H1 (cell line): Measurements from ENCODE around the gene RTN4. TPM values are rescaled to one million over a fixed set of nuclear protein-coding genes. Genes with fewer than 3 reads are reported as not detected.

Experiments used
- CTCF ChIA-PET: fragments of 300-600 bp; sonication (Branson Sonifier 250); formaldehyde crosslinking; loops from one replicate; lab custom pipeline; 2021; ENCODE audit not compliant: partially characterized antibody; lab: Charles Lee
- POLR2A ChIA-PET: fragments of 300-600 bp; sonication (Branson Sonifier 250); formaldehyde crosslinking; loops from one replicate; lab custom pipeline; 2021; ENCODE audit warnings: inconsistent platforms; ENCODE audit not compliant: partially characterized antibody; lab: Charles Lee
- DNase-seq, 2 experiments: peaks; one replicate each; pipeline versions ENCODE4 v3.0.0 to v3.0.0-alpha.2; 2010 to 2022; ENCODE audit warnings: low spot score in 2 of 2, low read depth in 1 of 2, mixed read lengths in 1 of 2
- FAIRE-seq: peaks from 2 replicates; lab custom pipeline; 2011; peaks lifted over from hg19 to GRCh38; lab: Jason Lieb, UNC
- H2AFZ ChIP-seq: 2 replicates; pipeline ENCODE4 v1.8.1; 2012; ENCODE audit warnings: low read length, inconsistent platforms
- H2AK5ac ChIP-seq: 2 replicates; pipeline ENCODE4 v1.6.1; 2013; ENCODE audit warnings: low read depth, low read length
- H2BK120ac ChIP-seq: replicated peaks from 2 replicates; pipeline ENCODE3; 2013; ENCODE audit warnings: low read depth, low read length, inconsistent platforms
- H2BK12ac ChIP-seq: 2 replicates; pipeline ENCODE4 v1.6.1; 2013; ENCODE audit warnings: low read depth, low read length
- H2BK15ac ChIP-seq: 2 replicates; pipeline ENCODE4 v1.6.1; 2013; ENCODE audit warnings: low read length
- H2BK20ac ChIP-seq: 2 replicates; pipeline ENCODE4 v1.6.1; 2013; ENCODE audit warnings: low read length
- H2BK5ac ChIP-seq: 2 replicates; pipeline ENCODE4 v1.6.1; 2013; ENCODE audit warnings: low read depth, low read length
- H3K14ac ChIP-seq: 2 replicates; pipeline ENCODE4 v1.6.1; 2013; ENCODE audit warnings: inconsistent platforms; ENCODE audit not compliant: insufficient read length
- H3K18ac ChIP-seq: 2 replicates; pipeline ENCODE4 v1.6.1; 2013; ENCODE audit warnings: low read length; ENCODE audit errors: extremely low read depth
- H3K23ac ChIP-seq: 2 replicates; pipeline ENCODE4 v1.6.1; 2013; ENCODE audit warnings: inconsistent platforms; ENCODE audit not compliant: insufficient read length
- H3K23me2 ChIP-seq: 2 replicates; pipeline ENCODE4 v1.6.1; 2013; ENCODE audit warnings: low read depth, low read length
- H3K27ac ChIP-seq: 2 replicates; pipeline ENCODE4 v1.6.1; 2011; ENCODE audit warnings: low read depth, low read length, inconsistent platforms
- H3K27me3 ChIP-seq, 4 experiments: replicated peaks in 1 of 4; 1 replicate in 1 of 4; 2 replicates in 3 of 4; pipeline versions ENCODE4 v1.6.1 to v1.8.1; 2011 to 2013; ENCODE audit warnings: low read length in 3 of 4, mild to moderate bottlenecking in 3 of 4, inconsistent platforms in 2 of 4, mixed read lengths in 2 of 4, moderate library complexity in 1 of 4; ENCODE audit not compliant: control insufficient read depth in 3 of 4, insufficient read depth in 3 of 4; ENCODE audit errors: extremely low read depth in 1 of 4
- H3K36me3 ChIP-seq, 4 experiments: 2 replicates each; pipeline versions ENCODE4 v1.6.1 to v1.8.1; 2011 to 2013; ENCODE audit warnings: mild to moderate bottlenecking in 4 of 4, low read length in 3 of 4, moderate library complexity in 2 of 4, control low read depth in 1 of 4, inconsistent platforms in 1 of 4; ENCODE audit not compliant: insufficient read depth in 4 of 4, control insufficient read depth in 2 of 4
- H3K4ac ChIP-seq: replicated peaks from 2 replicates; pipeline ENCODE3; 2013; ENCODE audit warnings: low read length, low read depth, mixed read lengths, inconsistent platforms; ENCODE audit not compliant: insufficient read length
- H3K4me1 ChIP-seq, 4 experiments: replicated peaks in 1 of 4; 1 replicate in 1 of 4; 2 replicates in 3 of 4; pipeline versions ENCODE4 v1.6.1 to v1.8.1; 2011 to 2013; ENCODE audit warnings: low read length in 3 of 4, inconsistent platforms in 2 of 4, mixed read lengths in 1 of 4; ENCODE audit not compliant: insufficient read depth in 4 of 4, control insufficient read depth in 3 of 4
- H3K4me2 ChIP-seq, 2 experiments: 2 replicates each; pipeline versions ENCODE4 v1.6.1 to v1.8.1; 2011 to 2013; ENCODE audit warnings: low read depth in 2 of 2, low read length in 2 of 2, control low read depth in 1 of 2, inconsistent platforms in 1 of 2, mild to moderate bottlenecking in 1 of 2; ENCODE audit not compliant: insufficient read depth in 1 of 2
- H3K4me3 ChIP-seq, 4 experiments: fragments of 200-600, 300-600 bp in 1 of 4; sonication (generic), shearing (Covaris generic), sonication (Bioruptor Twin) in 1 of 4; 2 replicates each; pipeline versions ENCODE4 v1.5.1 to v1.8.1; 2011 to 2016; ENCODE audit warnings: low read length in 4 of 4, low read depth in 3 of 4, control low read depth in 2 of 4, inconsistent platforms in 2 of 4, mild to moderate bottlenecking in 2 of 4, mixed read lengths in 1 of 4, moderate library complexity in 1 of 4; ENCODE audit not compliant: insufficient read depth in 2 of 4; ENCODE audit errors: extremely low read depth in 1 of 4
- H3K56ac ChIP-seq: replicated peaks from 2 replicates; pipeline ENCODE3; 2013; ENCODE audit warnings: low read depth, mild to moderate bottlenecking, mixed read lengths, low read length, inconsistent platforms; ENCODE audit not compliant: insufficient read length
- H3K79me1 ChIP-seq: 2 replicates; pipeline ENCODE4 v1.6.1; 2013; ENCODE audit warnings: low read depth, low read length, control low read depth
- H3K79me2 ChIP-seq, 2 experiments: 2 replicates each; pipeline versions ENCODE4 v1.6.1 to v1.8.1; 2012 to 2013; ENCODE audit warnings: low read length in 2 of 2, mild to moderate bottlenecking in 2 of 2, inconsistent platforms in 1 of 2; ENCODE audit not compliant: insufficient read depth in 2 of 2, control insufficient read depth in 1 of 2
- H3K9ac ChIP-seq, 4 experiments: replicated peaks in 1 of 4; 1 replicate in 1 of 4; 2 replicates in 3 of 4; pipeline versions ENCODE4 v1.6.1 to v1.8.1; 2011 to 2013; ENCODE audit warnings: low read depth in 3 of 4, low read length in 3 of 4, control low read depth in 2 of 4, mild to moderate bottlenecking in 2 of 4, moderate library complexity in 2 of 4, inconsistent platforms in 1 of 4; ENCODE audit errors: extremely low read depth in 1 of 4
- H3K9me3 ChIP-seq, 2 experiments: 2 replicates each; pipeline versions ENCODE4 v1.6.1 to v1.8.1; 2012 to 2013; ENCODE audit warnings: mild to moderate bottlenecking in 2 of 2, moderate library complexity in 2 of 2, control low read depth in 1 of 2, inconsistent platforms in 1 of 2, low read depth in 1 of 2, low read length in 1 of 2, mixed read lengths in 1 of 2; ENCODE audit not compliant: insufficient read depth in 2 of 2
- H4K20me1 ChIP-seq, 2 experiments: replicated peaks in 1 of 2; 2 replicates each; pipeline versions ENCODE3 to v1.8.1; 2011 to 2013; ENCODE audit warnings: inconsistent platforms in 2 of 2, low read length in 2 of 2, mild to moderate bottlenecking in 1 of 2; ENCODE audit not compliant: insufficient read depth in 2 of 2, control insufficient read depth in 1 of 2
- H4K5ac ChIP-seq: 2 replicates; pipeline ENCODE4 v1.6.1; 2013; ENCODE audit warnings: low read length, low read depth, mixed read lengths, inconsistent platforms; ENCODE audit not compliant: insufficient read length
- H4K8ac ChIP-seq: 2 replicates; pipeline ENCODE4 v1.8.0; 2013; ENCODE audit warnings: mild to moderate bottlenecking, moderate library complexity, low read length, inconsistent platforms; ENCODE audit not compliant: insufficient read depth; ENCODE audit errors: extremely low read depth
- H4K91ac ChIP-seq: replicated peaks from 2 replicates; pipeline ENCODE3; 2013; ENCODE audit warnings: low read length, mixed read lengths, inconsistent platforms; ENCODE audit not compliant: insufficient read length
- EGR1 ChIP-seq: IDR thresholded peaks from 2 replicates; pipeline ENCODE4 v1.6.1; 2011; ENCODE audit warnings: low read depth, low read length, borderline replicate concordance
- WGBS, 2 experiments: shearing (Covaris generic) in 1 of 2; methylation state at CpG; one replicate each; pipeline versions ENCODE4 v1.1.6 to v1.1.7; 2013 to 2015; ENCODE audit warnings: low lambda C conversion rate in 2 of 2, mixed read lengths in 2 of 2, inconsistent platforms in 1 of 2, low coverage in 1 of 2, missing lambda C conversion rate in 1 of 2; ENCODE audit not compliant: insufficient replicate concordance in 2 of 2, insufficient coverage in 1 of 2, insufficient read length in 1 of 2; ENCODE audit errors: extremely low coverage in 1 of 2, missing lambda C conversion rate in 1 of 2; 5-methylcytosine and 5-hydroxymethylcytosine counted together
- polyA plus RNA-seq, 7 experiments: library from polyadenylated mRNA; depleted of rRNA in 3 of 7; stranded (reverse) in 5 of 7; unstranded in 2 of 7; fragments of >200 nt in 5 of 7; fragments of 200-250 nt in 2 of 7; gene quantifications; 1 replicate in 5 of 7; 2 replicates in 1 of 7; 4 replicates in 1 of 7; pipeline versions ENCODE4 v1.2.1 to v1.2.3, GENCODE V29; 2011 to 2013; ENCODE audit warnings: missing spikeins in 2 of 7, mixed read lengths in 2 of 7
- total RNA-seq: library from RNA; stranded (reverse); fragmentation: NEBNext Ultra II Directional; extraction: Animal tissue kit (Norgen Biotek cat#: 25700); gene quantifications from 2 replicates; pipeline ENCODE4 v1.2.1, GENCODE V29; 2021

The RTN4 gene
- total and polyA plus RNA-seq, 2 of the 8 experiments (the other 6 are each of a cell fraction or from before 2014, with no cell fraction given) = 179 to 242 TPM

DNA sequence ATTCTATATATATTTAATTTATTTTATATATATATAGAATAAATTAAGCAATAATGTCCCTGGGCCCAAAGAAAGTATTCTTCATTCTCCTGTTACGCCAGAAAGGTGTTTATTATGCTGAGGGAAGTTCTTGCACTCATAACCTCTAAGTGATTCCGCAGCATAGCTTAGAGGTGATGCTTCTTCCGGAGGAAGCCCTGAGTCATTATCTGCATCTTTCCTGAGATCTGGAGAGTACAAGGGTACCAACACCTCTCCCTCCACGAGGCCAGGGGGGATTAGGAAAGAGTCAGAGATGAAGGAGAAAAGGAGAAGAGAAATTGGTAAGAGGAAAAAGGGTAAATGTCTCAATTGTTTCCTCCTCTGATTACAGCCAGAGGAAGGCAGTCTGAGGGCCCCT lies 43.1 kb upstream of the RTN4 start:
- Histone ChIP-seq H2AK5ac (no peak overlapping the region), H3K9ac (no peak overlapping the region), H4K8ac (no peak overlapping the region), H3K36me3 (no peaks in the 10 kb centered on the region), H2BK20ac (no peak overlapping the region), H2BK5ac (no peak overlapping the region), H3K27me3 (no peaks in the 10 kb centered on the region), H3K79me1 (no peaks in the 10 kb centered on the region), H2BK120ac (no peak overlapping the region), H4K5ac (no peak overlapping the region), H3K18ac (no peak overlapping the region), H2BK15ac (no peak overlapping the region), H3K79me2 (no peaks in the 10 kb centered on the region), H3K9me3 (no peaks in the 10 kb centered on the region), H2AFZ (peak overlapping the region; percentile 9; the same call in 1 of the 2 replicates), H3K56ac (no peak overlapping the region), H3K4ac (no peak overlapping the region), H3K14ac (no peak overlapping the region), H4K91ac (no peak overlapping the region), H3K4me1 (peaks cover 0 to 6% (median 1%) of the 10 kb centered on the region in 4 experiments; a peak in 4 of 7 replicates), H2BK12ac (no peak overlapping the region), H3K4me2 (no peak overlapping the region), H3K23ac (no peak overlapping the region), H3K4me3 (no peak overlapping the region), H4K20me1 (no peaks in the 10 kb centered on the region), H3K23me2 (no peaks in the 10 kb centered on the region), H3K27ac (no peak overlapping the region)
- TF ChIP-seq EGR1 = no peak
- no peak for FAIRE-seq
- POLR2A ChIA-PET = no interaction called here
- CTCF ChIA-PET = interaction anchor here (0.6 kb wide), 1 partner anchor 451 kb away, joined by 3 read pairs; no protein-coding TSS in a partner anchor
- no peak for DNase-seq
- 90% methylated on average over 4 of the region's 4 CpGs; no CpG with 5 or more reads in 1 of the 2 experiments for WGBS, 2 experiments
